Memory B cell (primary cell): ENCODE data around the gene MAP4K5.
"Not testable (repeated sequence)": the region's sequence is repeated elsewhere in the genome, so short reads cannot be mapped to it uniquely, and the experiment has no call there.

ENCODE experiments used
- ATAC-seq: fragments of 150-1000 bp; cut with Tn5 transposase; 2 replicates; pipeline ENCODE4 v1.10.0; 2021; ENCODE audit warnings: low read depth, mild to moderate bottlenecking, moderate library complexity
- DNase-seq, 2 donors: peaks; one replicate each; pipeline ENCODE4 v3.0.0; 2022; ENCODE audit warnings: low spot score in 2 of 2
- H3K27ac Mint-ChIP-seq: one replicate; pipeline ENCODE4 v1.8.0; 2022; ENCODE audit warnings: mild to moderate bottlenecking, moderate library complexity, mixed read lengths
- H3K27me3 Mint-ChIP-seq: one replicate; pipeline ENCODE4 v1.8.0; 2022; ENCODE audit warnings: mixed read lengths
- H3K36me3 Mint-ChIP-seq: one replicate; pipeline ENCODE4 v1.8.0; 2022; ENCODE audit warnings: mild to moderate bottlenecking, mixed read lengths
- H3K4me1 Mint-ChIP-seq: one replicate; pipeline ENCODE4 v1.8.0; 2022; ENCODE audit warnings: mixed read lengths
- H3K4me3 Mint-ChIP-seq: one replicate; pipeline ENCODE4 v1.8.0; 2022; ENCODE audit warnings: mild to moderate bottlenecking, moderate library complexity, mixed read lengths
- H3K9me3 Mint-ChIP-seq: one replicate; pipeline ENCODE4 v1.8.0; 2022; ENCODE audit warnings: mixed read lengths

MAP4K5 gene

GRCh38 chr14:50524731-50525515, 7.4 kb downstream of the MAP4K5 start:
- no peaks in the 10 kb centered on the region for H3K27me3 Mint-ChIP-seq
- H3K36me3 Mint-ChIP-seq = peaks cover 8% of the 10 kb centered on the region
- peak overlapping the region; percentile 64 for H3K27ac Mint-ChIP-seq
- DNase-seq (no peak), ATAC-seq (peak; percentile 66)
- peak overlapping the region; percentile 61 for H3K4me3 Mint-ChIP-seq
- no peaks in the 10 kb centered on the region for H3K9me3 Mint-ChIP-seq
- peaks cover 48% of the 10 kb centered on the region for H3K4me1 Mint-ChIP-seq

GRCh38 chr14:50524060-50524459, 8.3 kb downstream of the MAP4K5 start:
- Mint-ChIP-seq H3K27ac (peak overlapping the region; percentile 64), H3K9me3 (no peaks in the 10 kb centered on the region), H3K27me3 (no peaks in the 10 kb centered on the region), H3K36me3 (peaks cover 8% of the 10 kb centered on the region), H3K4me1 (peaks cover 41% of the 10 kb centered on the region), H3K4me3 (peak overlapping the region; percentile 61)
- DNase-seq (no peak), ATAC-seq (peak; percentile 54)

DNA sequence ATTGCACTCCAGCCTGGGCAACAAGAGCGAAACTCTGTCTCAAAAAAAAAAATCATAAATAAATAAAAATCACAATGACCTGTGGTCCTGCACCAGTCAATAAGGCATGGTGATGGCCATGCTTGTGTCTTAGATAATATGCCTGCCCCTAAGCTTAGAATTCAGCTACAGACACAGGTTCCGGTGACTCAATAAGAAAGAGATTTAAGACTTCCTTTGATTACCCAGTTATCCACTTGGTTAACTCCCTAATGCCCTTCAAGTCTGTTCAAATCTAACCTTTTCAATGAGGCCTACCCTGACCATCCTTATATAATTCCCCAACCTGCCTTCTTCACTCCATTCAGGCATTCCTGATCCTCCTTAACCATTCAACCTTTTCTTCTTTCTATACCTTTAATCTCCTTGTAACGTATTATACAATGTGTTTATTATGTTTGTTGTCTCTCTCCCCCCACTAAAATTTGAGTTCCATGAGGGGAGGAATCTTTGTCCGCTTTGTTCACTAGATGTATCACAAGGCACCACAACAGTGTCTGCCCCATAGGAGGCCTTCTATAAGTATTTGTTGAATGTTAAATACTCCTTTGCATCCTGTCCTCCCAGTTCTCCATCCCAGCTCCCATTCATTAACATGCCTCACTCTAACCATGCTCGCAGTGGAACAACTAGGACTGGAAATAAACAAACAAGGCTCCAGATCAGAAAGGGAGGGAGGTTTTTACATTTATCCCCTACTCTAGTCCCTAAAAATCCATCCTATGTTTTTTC, 8.9 kb downstream of the MAP4K5 start:
- peak overlapping the region; percentile 64 for H3K27ac Mint-ChIP-seq

GRCh38 chr14:50521912-50522341, 10.4 kb downstream of the MAP4K5 start:
- Mint-ChIP-seq H3K27ac (peak overlapping the region; percentile 51), H3K36me3 (peaks cover 11% of the 10 kb centered on the region), H3K27me3 (no peaks in the 10 kb centered on the region), H3K4me3 (no peak overlapping the region), H3K9me3 (no peaks in the 10 kb centered on the region), H3K4me1 (peaks cover 43% of the 10 kb centered on the region)
- DNase-seq (no peak), ATAC-seq (peak; percentile 23)

More for the DNA sequence above, 8.9 kb downstream of the MAP4K5 start:
- Mint-ChIP-seq H3K27me3 (no peaks in the 10 kb centered on the region), H3K36me3 (peaks cover 10% of the 10 kb centered on the region), H3K9me3 (no peaks in the 10 kb centered on the region), H3K4me3 (peak overlapping the region; percentile 61), H3K4me1 (peaks cover 43% of the 10 kb centered on the region)
- ATAC-seq (no peak), DNase-seq (no peak)

DNA sequence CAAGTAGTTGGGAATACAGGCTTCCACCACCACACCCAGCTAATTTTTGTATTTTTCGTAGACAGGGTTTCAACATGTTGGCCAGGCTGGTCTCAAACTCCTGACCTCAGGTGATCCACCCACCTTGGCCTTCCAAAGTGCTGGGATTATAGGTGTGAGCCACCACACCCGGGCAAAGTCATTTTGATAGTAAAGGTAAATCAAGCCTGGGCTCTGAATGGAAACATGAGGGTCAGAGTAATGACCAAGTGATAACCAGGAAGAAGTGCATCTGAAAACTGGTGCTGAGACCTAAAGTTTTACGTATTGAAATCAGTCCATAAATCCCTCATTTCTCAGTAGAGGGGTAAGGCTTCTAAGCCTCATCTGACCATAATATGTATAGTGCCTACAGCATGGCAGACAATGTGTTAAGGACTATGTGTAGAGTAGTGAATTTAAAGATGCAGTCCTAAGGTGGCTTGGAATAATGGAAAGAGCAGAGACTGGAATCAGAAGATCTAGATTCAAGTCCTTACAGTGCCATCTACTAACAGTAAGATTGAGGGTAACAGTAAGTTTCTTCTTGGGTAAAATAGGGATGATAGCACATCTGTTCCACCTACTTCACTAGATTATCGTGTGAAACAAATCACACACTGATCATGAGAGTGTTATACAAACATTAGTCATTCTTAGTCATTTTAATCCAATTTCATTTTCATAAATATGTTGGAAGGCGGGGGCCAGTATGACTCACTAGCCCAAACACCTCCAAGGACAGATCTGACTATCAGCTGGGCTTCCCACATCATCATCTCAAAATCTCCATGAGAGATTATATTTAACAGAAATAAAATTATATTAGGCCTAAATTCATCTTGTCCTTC, 11.2 kb downstream of the MAP4K5 start:
- no peaks in the 10 kb centered on the region for H3K27me3 Mint-ChIP-seq
- H3K9me3 Mint-ChIP-seq = no peaks in the 10 kb centered on the region
- H3K4me3 Mint-ChIP-seq = no peak overlapping the region
- peaks cover 40% of the 10 kb centered on the region for H3K4me1 Mint-ChIP-seq
- DNase-seq (no peak), ATAC-seq (no peak)
- H3K27ac Mint-ChIP-seq = peak overlapping the region; percentile 51
- peaks cover 8% of the 10 kb centered on the region for H3K36me3 Mint-ChIP-seq

DNA sequence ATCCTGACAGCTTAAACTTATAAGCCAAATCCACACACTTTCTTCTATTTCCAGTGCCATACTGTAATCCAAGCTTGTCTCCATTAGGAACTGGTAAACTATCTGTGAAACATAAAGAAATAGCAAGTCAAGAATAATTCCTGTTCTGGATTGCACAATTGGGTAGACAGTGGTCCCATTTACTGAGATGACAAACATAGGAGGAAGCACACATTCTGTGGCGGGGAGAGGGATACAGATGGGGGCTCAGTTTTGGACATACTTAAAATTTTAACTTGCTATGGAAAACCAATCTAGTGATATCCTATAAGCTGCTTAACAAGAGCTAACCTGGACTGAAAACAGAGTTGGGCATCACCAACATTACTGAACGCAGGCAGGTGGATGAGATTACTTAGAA, 16.3 kb downstream of the MAP4K5 start:
- DNase-seq (no peak), ATAC-seq (no peak)
- Mint-ChIP-seq H3K9me3 (peaks cover 1% of the 10 kb centered on the region), H3K27me3 (no peaks in the 10 kb centered on the region), H3K27ac (no peak overlapping the region), H3K4me3 (no peak overlapping the region), H3K36me3 (peaks cover 11% of the 10 kb centered on the region), H3K4me1 (peaks cover 8% of the 10 kb centered on the region)

DNA sequence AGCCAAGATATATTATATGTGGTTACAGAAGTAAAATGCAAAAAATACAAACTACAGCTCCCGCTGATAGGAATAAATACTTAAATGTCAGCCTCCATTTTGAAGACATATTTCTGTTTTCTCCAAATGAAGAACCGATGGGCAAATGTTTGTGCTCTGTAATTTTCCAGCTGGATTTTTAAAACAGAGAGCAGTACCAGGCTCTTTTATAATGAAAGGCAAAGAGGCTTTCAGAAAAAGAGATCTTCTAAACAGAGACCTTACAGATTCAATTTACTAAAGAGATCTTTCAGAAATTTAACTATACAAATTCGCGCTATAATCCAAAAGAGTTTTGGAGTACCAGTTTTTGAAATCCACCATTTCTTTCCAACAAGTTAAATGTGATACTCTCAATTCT, 19.9 kb downstream of the MAP4K5 start:
- ATAC-seq (no peak), DNase-seq (no peak)
- Mint-ChIP-seq H3K9me3 (peaks cover 1% of the 10 kb centered on the region), H3K4me3 (no peak overlapping the region), H3K27ac (no peak overlapping the region), H3K4me1 (peaks cover 8% of the 10 kb centered on the region), H3K27me3 (no peaks in the 10 kb centered on the region), H3K36me3 (peaks cover 15% of the 10 kb centered on the region)

DNA sequence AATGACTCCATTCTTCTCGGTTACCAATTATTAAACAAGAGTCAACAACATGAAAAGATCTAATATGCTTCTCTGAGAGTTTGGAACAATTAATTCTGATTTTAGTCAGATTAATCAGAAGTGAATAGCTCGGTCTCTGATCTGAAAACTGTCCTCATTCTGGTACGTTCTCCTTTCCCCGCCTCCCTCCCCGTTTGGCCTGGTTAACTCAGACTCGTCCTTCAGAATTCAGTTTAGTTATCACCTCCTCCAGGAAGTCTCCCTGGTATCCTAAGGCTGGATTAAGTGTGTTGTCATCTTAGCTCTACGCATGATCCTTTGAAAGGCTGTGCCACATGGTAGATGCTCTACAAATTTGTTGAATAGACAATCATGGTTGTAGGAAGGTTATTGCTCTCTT, 22.2 kb downstream of the MAP4K5 start:
- no peak overlapping the region for H3K4me3 Mint-ChIP-seq
- no peak overlapping the region for H3K27ac Mint-ChIP-seq
- H3K36me3 Mint-ChIP-seq = peaks cover 15% of the 10 kb centered on the region
- DNase-seq (no peak), ATAC-seq (no peak)
- H3K27me3 Mint-ChIP-seq = no peaks in the 10 kb centered on the region
- H3K9me3 Mint-ChIP-seq = peaks cover 1% of the 10 kb centered on the region
- peaks cover 11% of the 10 kb centered on the region for H3K4me1 Mint-ChIP-seq

DNA sequence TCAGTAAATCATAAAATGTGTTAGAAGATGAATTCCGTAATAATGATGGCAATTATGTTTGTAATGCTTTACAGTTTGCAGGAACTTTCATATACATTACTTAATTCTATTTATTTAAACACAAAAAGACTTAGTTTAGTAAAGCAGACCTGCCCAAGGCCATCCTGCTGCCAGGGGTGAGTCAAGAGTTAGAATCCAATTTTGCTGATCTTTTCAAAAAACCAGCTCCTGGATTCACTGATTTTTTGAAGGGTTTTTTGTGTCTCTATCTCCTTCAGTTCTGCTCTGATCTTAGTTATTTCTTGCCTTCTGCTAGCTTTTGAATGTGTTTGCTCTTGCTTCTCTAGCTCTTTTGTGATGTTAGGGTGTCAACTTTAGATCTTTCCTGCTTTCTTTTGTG, 25.3 kb downstream of the MAP4K5 start:
- DNase-seq, H3K27me3 Mint-ChIP-seq, ATAC-seq, H3K9me3 Mint-ChIP-seq, H3K4me3 Mint-ChIP-seq: not testable (repeated sequence)
- Mint-ChIP-seq H3K36me3 (peaks cover 22% of the 10 kb centered on the region), H3K4me1 (peaks cover 11% of the 10 kb centered on the region), H3K27ac (peak overlapping the region; percentile 64)

DNA sequence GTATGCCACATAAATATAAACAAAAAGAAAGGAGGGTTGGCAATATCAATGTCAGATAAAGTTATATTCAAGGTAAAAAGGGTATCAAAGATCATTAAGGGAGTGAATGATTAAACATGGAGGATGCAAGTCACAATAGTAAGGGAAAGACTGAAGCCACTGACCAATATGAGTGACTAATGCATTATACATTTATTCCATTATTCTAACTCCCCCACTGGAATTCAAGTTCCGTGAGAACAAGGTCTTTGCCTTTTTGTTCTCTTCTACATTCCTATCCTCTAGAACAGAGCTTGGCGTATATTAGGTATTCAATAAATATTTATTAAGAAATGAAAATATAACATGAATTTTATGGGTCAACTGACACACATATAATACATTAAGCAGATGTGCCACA, 30.7 kb downstream of the MAP4K5 start:
- Mint-ChIP-seq H3K27ac (no peak overlapping the region), H3K27me3 (no peaks in the 10 kb centered on the region), H3K36me3 (peaks cover 25% of the 10 kb centered on the region), H3K4me3 (no peak overlapping the region), H3K4me1 (peaks cover 9% of the 10 kb centered on the region), H3K9me3 (no peaks in the 10 kb centered on the region)
- DNase-seq (no peak), ATAC-seq (no peak)

DNA sequence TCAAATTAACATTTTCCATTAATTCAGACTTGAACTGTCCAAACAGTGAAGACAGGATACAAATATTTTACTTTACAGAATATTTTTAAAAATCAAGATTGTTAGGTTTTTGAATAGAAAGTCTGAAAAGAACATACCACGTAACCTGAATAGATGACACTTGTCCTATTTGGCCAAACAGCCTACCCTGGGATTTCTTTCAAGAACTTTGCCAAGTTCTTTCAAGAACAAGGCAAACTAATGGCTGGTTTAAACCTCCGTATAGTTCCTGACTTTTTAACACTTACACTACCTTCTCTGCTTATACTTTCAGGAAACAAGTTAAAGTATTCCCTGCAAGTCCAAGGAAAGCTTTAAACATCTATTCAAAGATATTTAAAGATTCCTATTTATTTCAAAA, 35.0 kb downstream of the MAP4K5 start:
- H3K36me3 Mint-ChIP-seq = peaks cover 24% of the 10 kb centered on the region
- H3K27ac Mint-ChIP-seq = no peak overlapping the region
- H3K27me3 Mint-ChIP-seq = no peaks in the 10 kb centered on the region
- H3K4me3 Mint-ChIP-seq = no peak overlapping the region
- no peak for ATAC-seq
- H3K9me3 Mint-ChIP-seq = no peaks in the 10 kb centered on the region
- peaks cover 11% of the 10 kb centered on the region for H3K4me1 Mint-ChIP-seq
- DNase-seq = no peak

GRCh38 chr14:50489851-50490250, 42.5 kb downstream of the MAP4K5 start:
- ATAC-seq = no peak
- no peak for DNase-seq
- H3K36me3 Mint-ChIP-seq = peaks cover 7% of the 10 kb centered on the region
- H3K4me3 Mint-ChIP-seq = no peak overlapping the region
- peaks cover 5% of the 10 kb centered on the region for H3K4me1 Mint-ChIP-seq
- H3K9me3 Mint-ChIP-seq = no peaks in the 10 kb centered on the region
- no peak overlapping the region for H3K27ac Mint-ChIP-seq
- H3K27me3 Mint-ChIP-seq = no peaks in the 10 kb centered on the region

- DNase-seq (no peak), ATAC-seq (no peak)
- Mint-ChIP-seq H3K27me3 (no peaks in the 10 kb centered on the region), H3K9me3 (no peaks in the 10 kb centered on the region), H3K36me3 (peaks cover 6% of the 10 kb centered on the region), H3K4me3 (no peak overlapping the region), H3K4me1 (peaks cover 5% of the 10 kb centered on the region), H3K27ac (no peak overlapping the region)
These were observed 43.8 kb downstream of the MAP4K5 start for GRCh38 chr14:50488521-50488920.

GRCh38 chr14:50479041-50479440, 53.3 kb downstream of the MAP4K5 start:
- no peaks in the 10 kb centered on the region for H3K9me3 Mint-ChIP-seq
- no peak overlapping the region for H3K4me3 Mint-ChIP-seq
- ATAC-seq = no peak
- H3K27me3 Mint-ChIP-seq = no peaks in the 10 kb centered on the region
- H3K27ac Mint-ChIP-seq = no peak overlapping the region
- H3K4me1 Mint-ChIP-seq = no peaks in the 10 kb centered on the region
- DNase-seq = no peak
- peaks cover 32% of the 10 kb centered on the region for H3K36me3 Mint-ChIP-seq
